Activated T-cell treated with anti-CD3 and anti-CD28 coated beads for 48 hours (primary cell): ENCODE measurements around the gene HLF.
A peak's percentile ranks its signal among the peaks of the same experiment; 100 is the strongest.
"Not testable (repeated sequence)": the region's sequence is repeated elsewhere in the genome, so short reads cannot be mapped to it uniquely, and the experiment has no call there.

Experiments
- DNase-seq: peaks from one replicate; pipeline ENCODE4 v3.0.0-alpha.2; 2020; ENCODE audit warnings: low read depth

The HLF gene

GRCh38 chr17:55327225-55328088 is 62.7 kb downstream of the HLF start:
- no peak for DNase-seq

- not testable (repeated sequence) for DNase-seq
Measured at GRCh38 chr17:55328514-55328913, 63.8 kb downstream of the HLF start.

- DNase-seq, result no peak
Measured at GRCh38 chr17:55330344-55330933, 65.7 kb downstream of the HLF start.

- no peak for DNase-seq
Measured at GRCh38 chr17:55332296-55333041, 67.7 kb downstream of the HLF start.

GRCh38 chr17:55334285-55334684 is 69.5 kb downstream of the HLF start:
- no peak for DNase-seq

- DNase-seq, result no peak
Measured at GRCh38 chr17:55334881-55335540, 70.3 kb downstream of the HLF start.

- DNase-seq, result no peak
Measured at GRCh38 chr17:55335625-55336024, 70.9 kb downstream of the HLF start.

- DNase-seq, result no peak
Measured at GRCh38 chr17:55336426-55336825, 71.7 kb downstream of the HLF start.

- DNase-seq, result no peak
Measured at GRCh38 chr17:55340176-55340575, 75.4 kb downstream of the HLF start.

- DNase-seq, result no peak
Measured at GRCh38 chr17:55340686-55341085, 75.9 kb downstream of the HLF start.

- DNase-seq, result no peak
Measured at GRCh38 chr17:55341432-55341831, 76.7 kb downstream of the HLF start.

GRCh38 chr17:55342800-55343585 is 78.2 kb downstream of the HLF start:
- no peak for DNase-seq

GRCh38 chr17:55343900-55344513 is 79.2 kb downstream of the HLF start:
- no peak for DNase-seq

- DNase-seq, result no peak
Measured at GRCh38 chr17:55344514-55344997, 79.8 kb downstream of the HLF start.

- no peak for DNase-seq
Measured at GRCh38 chr17:55345132-55345531, 80.4 kb downstream of the HLF start.

- no peak for DNase-seq
Measured at GRCh38 chr17:55346658-55347057, 81.9 kb downstream of the HLF start.

GRCh38 chr17:55347341-55347740 is 82.6 kb downstream of the HLF start:
- DNase-seq, result no peak

GRCh38 chr17:55348749-55349354 is 84.1 kb downstream of the HLF start:
- DNase-seq, result peak; percentile 33

GRCh38 chr17:55350825-55351205 is 86.1 kb downstream of the HLF start:
- no peak for DNase-seq

- DNase-seq, result no peak
Measured at GRCh38 chr17:55351226-55351625, 86.5 kb downstream of the HLF start.

GRCh38 chr17:55354010-55354409 is 89.2 kb downstream of the HLF start:
- DNase-seq, result no peak
